HepG2 (cell line): ENCODE results near the gene SATB2. TPM values are rescaled to one million over a fixed set of nuclear protein-coding genes. Genes with fewer than 3 reads are reported as not detected.

Experiments
- ATAC-seq: fragments of 200-7000 bp; cut with Tn5 transposase; 3 replicates; pipeline ENCODE4 v1.9.1; 2020; ENCODE audit warnings: mild to moderate bottlenecking, moderate library complexity
- BruUV-seq: library from RNA; stranded (reverse); fragments of 400-500 nt; replicated peaks from 2 replicates; lab custom pipeline; 2021; lab: Mats Ljungman, UMichigan
- CTCF ChIA-PET: fragments of 300-600 bp; formaldehyde crosslinking; extraction: SDS; loops from one replicate; lab custom pipeline; 2021; ENCODE audit warnings: low total read pairs, inconsistent platforms, low intra/inter-chr PET ratio; lab: Yijun Ruan, JAX
- POLR2A ChIA-PET: fragments of 350-600 bp; sonication (Branson Sonifier 250); formaldehyde crosslinking; loops from one replicate; lab custom pipeline; 2020; ENCODE audit warnings: antibody characterized with exemption, inconsistent platforms; lab: Yijun Ruan, JAX
- DNase-seq: peaks from one replicate; pipeline ENCODE4 v3.0.0-alpha.2; 2015; ENCODE audit warnings: low spot score
- FAIRE-seq: peaks from 3 replicates; lab custom pipeline; 2011; peaks lifted over from hg19 to GRCh38; lab: Jason Lieb, UNC
- H2AFZ ChIP-seq: one replicate; pipeline ENCODE4 v1.6.1; 2011; ENCODE audit warnings: low read length, inconsistent platforms
- H3K27ac ChIP-seq: fragments of 300-600 bp; 3 replicates; pipeline ENCODE4 v1.8.0; 2011; ENCODE audit warnings: mixed run types, mild to moderate bottlenecking, mixed read lengths, low read length, inconsistent platforms; ENCODE audit not compliant: insufficient read depth; ENCODE audit errors: extremely low read length
- H3K27me3 ChIP-seq, 2 experiments: fragments of 200-600 bp in 1 of 2; 2 replicates in 1 of 2; 3 replicates in 1 of 2; pipeline versions ENCODE4 v1.6.0 to v1.8.0; 2011; ENCODE audit warnings: low read length in 2 of 2, mild to moderate bottlenecking in 2 of 2, moderate library complexity in 2 of 2, inconsistent platforms in 1 of 2; ENCODE audit not compliant: insufficient read depth in 2 of 2, control insufficient read depth in 1 of 2
- H3K36me3 ChIP-seq, 2 experiments: fragments of 200-600 bp in 1 of 2; replicated peaks in 1 of 2; 2 replicates in 1 of 2; 3 replicates in 1 of 2; pipeline versions ENCODE4 v1.5.1 to v1.8.0; 2011; ENCODE audit warnings: low read length in 2 of 2, inconsistent platforms in 1 of 2; ENCODE audit not compliant: insufficient read depth in 2 of 2, control insufficient read depth in 1 of 2
- H3K4me1 ChIP-seq: 2 replicates; pipeline ENCODE4 v1.5.1; 2012; ENCODE audit warnings: low read length, inconsistent platforms; ENCODE audit not compliant: insufficient read depth
- H3K4me2 ChIP-seq: 2 replicates; pipeline ENCODE4 v1.6.0; 2011; ENCODE audit warnings: low read depth, low read length, inconsistent platforms
- H3K4me3 ChIP-seq, 3 experiments: fragments of 200-600 bp in 1 of 3; sonication (generic), shearing (Covaris generic) in 1 of 3; replicated peaks in 1 of 3; 2 replicates each; pipeline ENCODE4 v1.5.1; 2011 to 2016; ENCODE audit warnings: low read length in 3 of 3, inconsistent platforms in 2 of 3, low read depth in 2 of 3, mild to moderate bottlenecking in 2 of 3, control low read depth in 1 of 3, mixed read lengths in 1 of 3; ENCODE audit not compliant: insufficient read depth in 1 of 3
- H3K79me2 ChIP-seq: one replicate; pipeline ENCODE4 v1.6.1; 2011; ENCODE audit warnings: low read length, inconsistent platforms; ENCODE audit not compliant: insufficient read depth
- H3K9ac ChIP-seq: 2 replicates; pipeline ENCODE4 v1.6.0; 2011; ENCODE audit warnings: mild to moderate bottlenecking, low read depth, low read length, inconsistent platforms; ENCODE audit not compliant: insufficient read depth
- H3K9me3 ChIP-seq: 2 replicates; pipeline ENCODE4 v1.5.1; 2012; ENCODE audit warnings: mild to moderate bottlenecking, low read length
- H4K20me1 ChIP-seq: 2 replicates; pipeline ENCODE4 v1.6.0; 2011; ENCODE audit warnings: inconsistent platforms, mild to moderate bottlenecking, low read length, moderate library complexity; ENCODE audit not compliant: insufficient read depth
- ERF ChIP-seq: IDR thresholded peaks from 2 replicates; pipeline ENCODE4 v1.6.1; 2018; ENCODE audit warnings: missing biosample characterization, missing genetic modification reagents
- MTF1 ChIP-seq: sonication (generic); formaldehyde crosslinking; IDR thresholded peaks from 2 replicates; pipeline ENCODE4 v1.5.0; 2020; ENCODE audit warnings: missing genetic modification reagents
- MXD4 ChIP-seq: IDR thresholded peaks from 2 replicates; pipeline ENCODE4 v1.6.1; 2016; ENCODE audit warnings: mild to moderate bottlenecking, missing biosample characterization, missing genetic modification reagents
- NCOA2 ChIP-seq: sonication (generic); formaldehyde crosslinking; IDR thresholded peaks from 2 replicates; pipeline ENCODE4 v1.8.0; 2022; ENCODE audit warnings: inconsistent platforms
- PRPF4 ChIP-seq: fragments of 200-400 bp; formaldehyde crosslinking; IDR thresholded peaks from 2 replicates; pipeline ENCODE4 v1.6.1; 2016; ENCODE audit warnings: low read length, low read depth; ENCODE audit not compliant: poor library complexity, severe bottlenecking
- ZBTB38 ChIP-seq: sonication (generic); formaldehyde crosslinking; IDR thresholded peaks from 2 replicates; pipeline ENCODE4 v1.5.1; 2020; ENCODE audit warnings: mild to moderate bottlenecking, missing genetic modification reagents
- ZBTB8A ChIP-seq: sonication (generic); formaldehyde crosslinking; IDR thresholded peaks from 2 replicates; pipeline ENCODE4 v1.4.0; 2020; ENCODE audit warnings: mild to moderate bottlenecking, low read depth, missing genetic modification reagents, borderline replicate concordance
- ZFP41 ChIP-seq: sonication (generic); formaldehyde crosslinking; IDR thresholded peaks from 2 replicates; pipeline ENCODE4 v1.4.0; 2020; ENCODE audit warnings: mild to moderate bottlenecking, missing genetic modification reagents, borderline replicate concordance
- ZNF101 ChIP-seq: sonication (generic); formaldehyde crosslinking; IDR thresholded peaks from 2 replicates; pipeline ENCODE4 v1.4.0; 2020; ENCODE audit warnings: mild to moderate bottlenecking, low read depth, missing genetic modification reagents, borderline replicate concordance
- ZNF207 ChIP-seq: fragments of 450-650 bp; IDR thresholded peaks from 2 replicates; pipeline ENCODE4 v1.6.1; 2016; ENCODE audit warnings: antibody characterized with exemption, borderline replicate concordance
- ZNF282 ChIP-seq: fragments of 450-650 bp; IDR thresholded peaks from 2 replicates; pipeline ENCODE4 v1.6.1; 2018; ENCODE audit not compliant: partially characterized antibody
- ZNF350 ChIP-seq: sonication (generic); formaldehyde crosslinking; IDR thresholded peaks from 2 replicates; pipeline ENCODE4 v1.4.0; 2020; ENCODE audit warnings: mild to moderate bottlenecking, low read depth, missing genetic modification reagents, borderline replicate concordance
- WGBS: methylation state at CpG from one replicate; pipeline ENCODE4 v1.1.6; 2017; ENCODE audit warnings: low lambda C conversion rate; 5-methylcytosine and 5-hydroxymethylcytosine counted together
- in situ Hi-C: cut with HindIII; loops from 2 replicates; pipeline ENCODE4 v1.10.0; 2017; ENCODE audit warnings: low pct_unique_long_range_greater_than_20kb; ENCODE audit not compliant: extremely low pct_ligation_motif_present
- intact Hi-C: fragments of 100-400 bp; cut with micrococcal nuclease; formaldehyde crosslinking; loops from one replicate; pipeline ENCODE4 v1.10.0; 2022; ENCODE audit not compliant: unreplicated experiment
- polyA plus RNA-seq, 8 experiments: library from polyadenylated mRNA; depleted of rRNA in 3 of 8; stranded (reverse) in 7 of 8; unstranded in 1 of 8; fragments of >200 nt; fragmentation: Illumina TruSeq in 4 of 8; extraction: Trizol in 4 of 8; gene quantifications; 2 replicates each; pipeline versions ENCODE4 v1.2.1 to v1.2.3, GENCODE V29; 2011 to 2016; ENCODE audit warnings: low read depth in 4 of 8, missing spikeins in 1 of 8, mixed read lengths in 1 of 8; ENCODE audit not compliant: insufficient read depth in 1 of 8
- total RNA-seq, 5 experiments: library from RNA; depleted of rRNA; stranded (reverse); fragments of >200 nt; fragmentation: Illumina TruSeq; extraction: Trizol; gene quantifications; 2 replicates each; pipeline ENCODE4 v1.2.3, GENCODE V29; 2016; ENCODE audit warnings: low read depth in 1 of 5
- TF ChIP-seq, protein P1 (sequence below): sonication (generic); formaldehyde crosslinking; IDR thresholded peaks from 2 replicates; pipeline ENCODE4 v1.5.1; 2020; ENCODE audit warnings: mild to moderate bottlenecking, moderate library complexity, missing genetic modification reagents
- TF ChIP-seq, protein P2 (sequence below): sonication (generic); formaldehyde crosslinking; IDR thresholded peaks from 2 replicates; pipeline ENCODE4 v1.4.0; 2020; ENCODE audit warnings: mild to moderate bottlenecking, missing genetic modification reagents
- TF ChIP-seq, protein P3 (sequence below): IDR thresholded peaks from 2 replicates; pipeline ENCODE4 v1.6.1; 2018; ENCODE audit warnings: missing genetic modification reagents

The SATB2 gene
- total and polyA plus RNA-seq, 2 of the 13 experiments (the other 11 are each of a cell fraction or from before 2014, with no cell fraction given): 2.5 to 5.5 TPM

DNA sequence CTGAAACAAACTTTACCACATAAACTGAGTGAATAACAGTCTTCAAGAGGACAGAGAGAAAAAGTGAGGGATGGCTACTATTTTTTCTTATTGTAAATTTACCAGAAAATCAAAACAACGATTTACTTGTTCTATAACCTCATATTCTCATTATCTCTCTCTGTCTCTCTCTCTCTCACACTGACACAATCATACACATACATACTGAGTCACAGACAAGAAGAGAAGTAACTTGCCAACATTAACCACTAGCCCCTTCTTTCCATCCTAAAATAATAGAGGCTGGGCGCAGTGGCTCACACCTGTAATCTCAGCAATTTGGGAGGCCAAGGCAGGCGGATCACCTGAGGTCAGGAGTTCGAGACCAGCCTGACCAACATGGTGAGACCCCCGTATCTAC, 18.2 kb downstream of the SATB2 start:
- H3K36me3 ChIP-seq: no peaks in the 10 kb centered on the region
- H2AFZ ChIP-seq: no peak overlapping the region
- no peak for TF ChIP-seq ZNF282
- TF ChIP-seq ZBTB38 (CRISPR knock-in tag): no peak
- TF ChIP-seq ZNF350 (CRISPR knock-in tag): no peak
- TF ChIP-seq, protein P1, sequence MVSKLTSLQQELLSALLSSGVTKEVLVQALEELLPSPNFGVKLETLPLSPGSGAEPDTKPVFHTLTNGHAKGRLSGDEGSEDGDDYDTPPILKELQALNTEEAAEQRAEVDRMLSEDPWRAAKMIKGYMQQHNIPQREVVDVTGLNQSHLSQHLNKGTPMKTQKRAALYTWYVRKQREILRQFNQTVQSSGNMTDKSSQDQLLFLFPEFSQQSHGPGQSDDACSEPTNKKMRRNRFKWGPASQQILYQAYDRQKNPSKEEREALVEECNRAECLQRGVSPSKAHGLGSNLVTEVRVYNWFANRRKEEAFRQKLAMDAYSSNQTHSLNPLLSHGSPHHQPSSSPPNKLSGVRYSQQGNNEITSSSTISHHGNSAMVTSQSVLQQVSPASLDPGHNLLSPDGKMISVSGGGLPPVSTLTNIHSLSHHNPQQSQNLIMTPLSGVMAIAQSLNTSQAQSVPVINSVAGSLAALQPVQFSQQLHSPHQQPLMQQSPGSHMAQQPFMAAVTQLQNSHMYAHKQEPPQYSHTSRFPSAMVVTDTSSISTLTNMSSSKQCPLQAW: no peak
- in situ Hi-C loops: no loop called here
- 54% methylated on average over 5 of the region's 5 CpGs for WGBS
- no peaks in the 10 kb centered on the region for H3K79me2 ChIP-seq
- no TSS peak for BruUV-seq
- no peak overlapping the region for H3K4me2 ChIP-seq
- no peaks in the 10 kb centered on the region for H3K9me3 ChIP-seq
- no peak for ATAC-seq
- POLR2A ChIA-PET: no interaction called here
- no peaks in the 10 kb centered on the region for H4K20me1 ChIP-seq
- intact Hi-C loops: no loop called here
- no peaks in the 10 kb centered on the region for H3K27me3 ChIP-seq
- no peak for FAIRE-seq
- H3K9ac ChIP-seq: no peak overlapping the region
- no peaks in the 10 kb centered on the region for H3K4me1 ChIP-seq
- no peak for DNase-seq
- no peak overlapping the region for H3K27ac ChIP-seq
- no peak overlapping the region for H3K4me3 ChIP-seq
- CTCF ChIA-PET: no interaction called here

DNA sequence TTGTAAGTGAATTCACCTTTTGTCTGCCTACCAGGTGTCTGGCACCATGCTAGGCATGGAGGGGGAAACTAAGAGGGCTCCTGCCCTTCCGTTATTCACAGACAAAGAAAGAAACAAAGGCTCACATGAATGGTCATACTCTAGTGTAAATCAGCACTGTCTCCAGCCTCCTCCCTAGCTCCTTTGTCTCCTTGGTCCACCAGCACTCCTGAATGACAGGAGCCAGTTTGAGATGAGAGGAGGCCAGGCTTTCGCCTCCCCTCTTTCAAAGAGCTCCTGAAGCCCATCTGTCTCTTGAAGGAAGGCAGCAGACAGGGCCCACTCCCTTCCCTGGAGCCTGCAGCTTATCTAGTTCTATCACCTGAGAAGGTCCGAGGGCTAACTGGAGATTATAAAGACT, 18.7 kb downstream of the SATB2 start:
- Histone ChIP-seq H3K27me3 (no peaks in the 10 kb centered on the region), H3K9ac (no peak overlapping the region), H3K36me3 (no peaks in the 10 kb centered on the region), H3K4me2 (no peak overlapping the region), H4K20me1 (no peaks in the 10 kb centered on the region), H3K79me2 (no peaks in the 10 kb centered on the region), H2AFZ (no peak overlapping the region), H3K27ac (no peak overlapping the region), H3K4me1 (no peaks in the 10 kb centered on the region), H3K9me3 (no peaks in the 10 kb centered on the region), H3K4me3 (no peak overlapping the region)
- 49% methylated on average over 3 of the region's 3 CpGs for WGBS
- DNase-seq (no peak), FAIRE-seq (no peak), ATAC-seq (no peak)
- intact Hi-C loops (no loop called here), in situ Hi-C loops (no loop called here)
- no TSS peak for BruUV-seq
- POLR2A ChIA-PET: no interaction called here
- CTCF ChIA-PET: no interaction called here
- no peak for TF ChIP-seq ZFP41
- TF ChIP-seq ZNF101 (CRISPR knock-in tag): no peak
- TF ChIP-seq PRPF4: no peak
- TF ChIP-seq MXD4 (CRISPR knock-in tag): no peak
- TF ChIP-seq NCOA2 (CRISPR knock-in tag): no peak
- no peak for TF ChIP-seq ZNF207
- TF ChIP-seq ERF (CRISPR knock-in tag): no peak
- TF ChIP-seq, protein P2, sequence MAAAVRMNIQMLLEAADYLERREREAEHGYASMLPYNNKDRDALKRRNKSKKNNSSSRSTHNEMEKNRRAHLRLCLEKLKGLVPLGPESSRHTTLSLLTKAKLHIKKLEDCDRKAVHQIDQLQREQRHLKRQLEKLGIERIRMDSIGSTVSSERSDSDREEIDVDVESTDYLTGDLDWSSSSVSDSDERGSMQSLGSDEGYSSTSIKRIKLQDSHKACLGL (CRISPR knock-in tag): no peak
- TF ChIP-seq ZBTB8A (CRISPR knock-in tag): no peak
- TF ChIP-seq, protein P3, sequence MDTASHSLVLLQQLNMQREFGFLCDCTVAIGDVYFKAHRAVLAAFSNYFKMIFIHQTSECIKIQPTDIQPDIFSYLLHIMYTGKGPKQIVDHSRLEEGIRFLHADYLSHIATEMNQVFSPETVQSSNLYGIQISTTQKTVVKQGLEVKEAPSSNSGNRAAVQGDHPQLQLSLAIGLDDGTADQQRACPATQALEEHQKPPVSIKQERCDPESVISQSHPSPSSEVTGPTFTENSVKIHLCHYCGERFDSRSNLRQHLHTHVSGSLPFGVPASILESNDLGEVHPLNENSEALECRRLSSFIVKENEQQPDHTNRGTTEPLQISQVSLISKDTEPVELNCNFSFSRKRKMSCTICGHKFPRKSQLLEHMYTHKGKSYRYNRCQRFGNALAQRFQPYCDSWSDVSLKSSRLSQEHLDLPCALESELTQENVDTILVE (CRISPR knock-in tag): no peak
- TF ChIP-seq MTF1: no peak
